HEK293 (cell line): ENCODE results near the gene PLD6.

ENCODE experiments used
- ATF2 ChIP-seq: fragments of 450-650 bp; formaldehyde crosslinking; IDR thresholded peaks from 2 replicates; pipeline ENCODE4 v1.5.1; 2016; ENCODE audit warnings: missing biosample characterization, missing genetic modification characterization, low read depth
- HOXD13 ChIP-seq: sonication (generic); formaldehyde crosslinking; IDR thresholded peaks from 2 replicates; pipeline ENCODE4 v1.8.0; 2022; ENCODE audit warnings: missing genetic modification reagents, borderline replicate concordance
- REST ChIP-seq: fragments of 450-650 bp; formaldehyde crosslinking; IDR thresholded peaks from 2 replicates; pipeline ENCODE4 v1.5.1; 2016; ENCODE audit warnings: missing biosample characterization, missing genetic modification characterization
- YY1 ChIP-seq: fragments of 450-650 bp; formaldehyde crosslinking; IDR thresholded peaks from 2 replicates; pipeline ENCODE4 v1.5.1; 2018; ENCODE audit warnings: missing biosample characterization, missing genetic modification characterization
- ZBTB17 ChIP-seq: fragments of 450-650 bp; formaldehyde crosslinking; IDR thresholded peaks from 2 replicates; pipeline ENCODE4 v1.5.1; 2016; ENCODE audit warnings: missing biosample characterization, missing genetic modification characterization
- ZBTB49 ChIP-seq: fragments of 450-650 bp; formaldehyde crosslinking; IDR thresholded peaks from 2 replicates; pipeline ENCODE4 v1.5.1; 2016; ENCODE audit warnings: missing biosample characterization, missing genetic modification characterization, low read depth
- ZBTB7A ChIP-seq: fragments of 450-650 bp; formaldehyde crosslinking; IDR thresholded peaks from 2 replicates; pipeline ENCODE4 v1.5.1; 2016; ENCODE audit warnings: low read depth, missing biosample characterization, missing genetic modification characterization
- ZNF157 ChIP-seq: fragments of 450-650 bp; formaldehyde crosslinking; IDR thresholded peaks from 2 replicates; pipeline ENCODE4 v1.5.1; 2016; ENCODE audit warnings: missing biosample characterization, missing genetic modification characterization
- ZNF548 ChIP-seq: fragments of 450-650 bp; formaldehyde crosslinking; IDR thresholded peaks from 2 replicates; pipeline ENCODE4 v1.5.1; 2016; ENCODE audit warnings: missing biosample characterization, missing genetic modification characterization
- ZNF560 ChIP-seq: fragments of 450-650 bp; formaldehyde crosslinking; IDR thresholded peaks from 2 replicates; pipeline ENCODE4 v1.5.1; 2017; ENCODE audit warnings: missing biosample characterization, missing genetic modification characterization, borderline replicate concordance
- TF ChIP-seq, protein P1 (sequence below): fragments of 450-650 bp; formaldehyde crosslinking; IDR thresholded peaks from 2 replicates; pipeline ENCODE4 v1.5.1; 2016; ENCODE audit warnings: missing biosample characterization, missing genetic modification characterization

- TF ChIP-seq ZBTB7A (tag by site-specific recombination): no peak
- TF ChIP-seq, protein P1, sequence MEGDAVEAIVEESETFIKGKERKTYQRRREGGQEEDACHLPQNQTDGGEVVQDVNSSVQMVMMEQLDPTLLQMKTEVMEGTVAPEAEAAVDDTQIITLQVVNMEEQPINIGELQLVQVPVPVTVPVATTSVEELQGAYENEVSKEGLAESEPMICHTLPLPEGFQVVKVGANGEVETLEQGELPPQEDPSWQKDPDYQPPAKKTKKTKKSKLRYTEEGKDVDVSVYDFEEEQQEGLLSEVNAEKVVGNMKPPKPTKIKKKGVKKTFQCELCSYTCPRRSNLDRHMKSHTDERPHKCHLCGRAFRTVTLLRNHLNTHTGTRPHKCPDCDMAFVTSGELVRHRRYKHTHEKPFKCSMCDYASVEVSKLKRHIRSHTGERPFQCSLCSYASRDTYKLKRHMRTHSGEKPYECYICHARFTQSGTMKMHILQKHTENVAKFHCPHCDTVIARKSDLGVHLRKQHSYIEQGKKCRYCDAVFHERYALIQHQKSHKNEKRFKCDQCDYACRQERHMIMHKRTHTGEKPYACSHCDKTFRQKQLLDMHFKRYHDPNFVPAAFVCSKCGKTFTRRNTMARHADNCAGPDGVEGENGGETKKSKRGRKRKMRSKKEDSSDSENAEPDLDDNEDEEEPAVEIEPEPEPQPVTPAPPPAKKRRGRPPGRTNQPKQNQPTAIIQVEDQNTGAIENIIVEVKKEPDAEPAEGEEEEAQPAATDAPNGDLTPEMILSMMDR (tag by site-specific recombination): no peak
- TF ChIP-seq REST (tag by site-specific recombination): no peak
- TF ChIP-seq YY1 (tag by site-specific recombination): no peak
- TF ChIP-seq HOXD13 (CRISPR knock-in tag): no peak
- no peak for TF ChIP-seq ZBTB17 (tag by site-specific recombination)
- TF ChIP-seq ATF2 (tag by site-specific recombination): no peak
- TF ChIP-seq ZNF560: no peak
- TF ChIP-seq ZBTB49 (tag by site-specific recombination): no peak
- TF ChIP-seq ZNF157 (tag by site-specific recombination): no peak
- TF ChIP-seq ZNF548 (tag by site-specific recombination): no peak
Measured at GRCh38 chr17:17246879-17247278, 40.7 kb upstream of the PLD6 start.
